Left lung (tissue), 10 donors: ENCODE data around the gene CCDC174. TPM values are rescaled to one million over a fixed set of nuclear protein-coding genes. Genes with fewer than 3 reads are reported as not detected.

Experiments used
- ATAC-seq: fragments of 200-7000 bp; cut with Tn5 transposase; one replicate; pipeline ENCODE4 v1.9.1; 2020; ENCODE audit warnings: moderate library complexity
- DNase-seq, 4 donors: peaks; one replicate each; pipeline ENCODE4 v3.0.0-alpha.2; 2013 to 2020
- H3K27ac ChIP-seq, 2 donors: fragments of 200-600 bp; sonication (generic) in 1 of 2; one replicate each; pipeline versions ENCODE4 v1.5.0 to v1.8.0; 2020 to 2021
- H3K27me3 ChIP-seq, 2 donors: fragments of 200-600 bp; sonication (generic) in 1 of 2; one replicate each; pipeline versions ENCODE4 v1.5.0 to v1.8.0; 2020 to 2021
- H3K36me3 ChIP-seq, 2 donors: fragments of 200-600 bp; sonication (generic) in 1 of 2; one replicate each; pipeline versions ENCODE4 v1.5.0 to v1.8.0; 2020 to 2021
- H3K4me1 ChIP-seq, 2 donors: fragments of 200-600 bp; one replicate each; pipeline ENCODE4 v1.8.0; 2021
- H3K4me3 ChIP-seq, 2 donors: fragments of 200-600 bp; sonication (generic) in 1 of 2; one replicate each; pipeline versions ENCODE4 v1.5.0 to v1.8.0; 2020 to 2021; ENCODE audit warnings: mild to moderate bottlenecking in 1 of 2
- H3K9me3 ChIP-seq, 2 donors: fragments of 200-600 bp; sonication (generic) in 1 of 2; one replicate each; pipeline versions ENCODE4 v1.5.0 to v1.8.0; 2020 to 2021
- CTCF ChIP-seq, 2 donors: fragments of 200-600 bp; sonication (generic) in 1 of 2; IDR thresholded peaks; one replicate each; pipeline versions ENCODE4 v1.5.0 to v1.8.0; 2021; ENCODE audit warnings: antibody characterized with exemption in 2 of 2
- intact Hi-C, 2 donors: fragments of 100-400 bp; cut with DNase I; formaldehyde crosslinking; loops; one replicate each; pipeline versions ENCODE4 v1.11.2 to v1.14.2; 2022
- polyA plus RNA-seq, 6 donors: library from polyadenylated mRNA; unstranded; fragments of 120-200 nt; gene quantifications; one replicate each; pipeline ENCODE4 v1.2.1, GENCODE V29; 2013; ENCODE audit not compliant: insufficient read length in 6 of 6
- total RNA-seq, 2 donors: library from RNA; stranded (reverse); fragmentation: NEBNext Ultra II Directional; extraction: Animal tissue kit (Norgen Biotek cat#: 25700); gene quantifications; one replicate each; pipeline ENCODE4 v1.2.1, GENCODE V29; 2021
- donor health status: DM: no; HTN: yes; CAD: no.
- donor health status: DM: no; HTN: no; CAD: no.

CCDC174 gene
- total and polyA plus RNA-seq, 8 donors = 13.3 to 42.2 (median 34.2) TPM

- H3K36me3 ChIP-seq = peaks cover 0 to 5% of the 10 kb centered on the region in 2 donors
These were observed 26.5 kb downstream of the CCDC174 start for GRCh38 chr3:14678015-14678503.

GRCh38 chr3:14680115-14680514 lies 28.6 kb downstream of the CCDC174 start:
- H3K27ac ChIP-seq = no peak overlapping the region
- TF ChIP-seq CTCF (IDR thresholded peaks at IDR 0.05) = no peak
- ATAC-seq (no peak), DNase-seq (no peak)
- H3K36me3 ChIP-seq = no peaks in the 10 kb centered on the region
- no peaks in the 10 kb centered on the region for H3K4me1 ChIP-seq
- intact Hi-C loops = loop anchor here in 1 of 2 donors (5.0 kb wide), 1 partner anchor 242 kb away; no protein-coding TSS in a partner anchor
- no peak overlapping the region for H3K4me3 ChIP-seq
- H3K27me3 ChIP-seq = no peaks in the 10 kb centered on the region
- peaks cover 0 to 3% of the 10 kb centered on the region in 2 donors for H3K9me3 ChIP-seq

More at GRCh38 chr3:14678015-14678503, 26.5 kb downstream of the CCDC174 start:
- peaks cover 0 to 3% of the 10 kb centered on the region in 2 donors for H3K9me3 ChIP-seq
- no peaks in the 10 kb centered on the region for H3K4me1 ChIP-seq
- no peak overlapping the region for H3K27ac ChIP-seq
- no peak for DNase-seq
- intact Hi-C loops = loop anchor here in 1 of 2 donors (10.0 kb wide), 1 partner anchor 97 kb away; no protein-coding TSS in a partner anchor
- no peaks in the 10 kb centered on the region for H3K27me3 ChIP-seq
- no peak for ATAC-seq
- no peak overlapping the region for H3K4me3 ChIP-seq
- TF ChIP-seq CTCF (IDR thresholded peaks at IDR 0.05) = no peak

GRCh38 chr3:14680716-14681115 lies 29.2 kb downstream of the CCDC174 start:
- no peaks in the 10 kb centered on the region for H3K4me1 ChIP-seq
- no peaks in the 10 kb centered on the region for H3K27me3 ChIP-seq
- ATAC-seq (no peak), DNase-seq (no peak)
- intact Hi-C loops = loop anchor here in 1 of 2 donors (5.0 kb wide), 1 partner anchor 242 kb away; no protein-coding TSS in a partner anchor
- H3K27ac ChIP-seq = no peak overlapping the region
- H3K36me3 ChIP-seq = no peaks in the 10 kb centered on the region
- no peak overlapping the region for H3K4me3 ChIP-seq
- no peak for TF ChIP-seq CTCF (IDR thresholded peaks at IDR 0.05)
- H3K9me3 ChIP-seq = peaks cover 0 to 3% of the 10 kb centered on the region in 2 donors

GRCh38 chr3:14684447-14684846 lies 32.9 kb downstream of the CCDC174 start:
- no peak overlapping the region for H3K27ac ChIP-seq
- H3K27me3 ChIP-seq = no peaks in the 10 kb centered on the region
- no peak for ATAC-seq
- intact Hi-C loops = loop anchor here in 1 of 2 donors (5.0 kb wide), 1 partner anchor 238 kb away; no protein-coding TSS in a partner anchor
- no peak for TF ChIP-seq CTCF (IDR thresholded peaks at IDR 0.05)
- peaks cover 0 to 3% of the 10 kb centered on the region in 2 donors for H3K9me3 ChIP-seq
- H3K4me1 ChIP-seq = peaks cover 0 to 2% of the 10 kb centered on the region in 2 donors
- no peaks in the 10 kb centered on the region for H3K36me3 ChIP-seq
- no peak for DNase-seq
- H3K4me3 ChIP-seq = no peak overlapping the region

- Histone ChIP-seq H3K27me3 (no peaks in the 10 kb centered on the region), H3K4me3 (no peak overlapping the region), H3K4me1 (peaks cover 0 to 8% of the 10 kb centered on the region in 2 donors), H3K27ac (no peak overlapping the region), H3K9me3 (peaks cover 0 to 2% of the 10 kb centered on the region in 2 donors), H3K36me3 (no peaks in the 10 kb centered on the region)
- intact Hi-C loops = no loop called here
- ATAC-seq = no peak
- TF ChIP-seq CTCF (IDR thresholded peaks at IDR 0.05) = no peak
- DNase-seq = no peak
These were observed 33.6 kb downstream of the CCDC174 start for GRCh38 chr3:14685179-14685578.
